ENCODE data around the gene TTC12.

DNA sequence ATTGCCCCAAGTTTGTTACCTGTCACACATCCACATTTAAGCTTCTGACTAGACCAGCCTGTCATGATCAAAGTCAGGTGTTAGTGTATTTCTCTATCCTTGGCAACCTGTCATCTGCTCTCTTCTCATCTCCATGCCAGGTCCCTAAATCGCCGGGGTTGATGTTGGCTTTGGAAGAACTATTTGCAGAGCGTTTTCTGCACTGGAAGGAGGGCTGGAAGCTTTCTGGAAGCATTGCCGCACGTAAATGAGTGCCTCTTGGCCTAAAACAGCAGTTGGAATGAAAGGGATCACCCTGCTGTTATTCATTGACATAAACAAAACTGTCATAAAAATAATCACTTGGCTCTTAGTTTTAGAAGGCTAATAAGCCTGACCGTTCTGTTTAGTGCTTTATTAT lies 1.4 kb downstream of the TTC12 start:
- TF ChIP-seq POLR2A (IDR thresholded peaks at IDR 0.05; ENCODE audit: low read depth, low read length) (no peak), POLR2AphosphoS5 (IDR thresholded peaks at IDR 0.05; ENCODE audit: low read depth, low read length) (no peak), TAF1 (IDR thresholded peaks at IDR 0.05; ENCODE audit: low read depth, low read length) (no peak), SPI1 (IDR thresholded peaks at IDR 0.05; ENCODE audit: low read depth, low read length) (no peak), PAX5 (IDR thresholded peaks at IDR 0.05; ENCODE audit: insufficient read depth, low read length, severe bottlenecking) (no peak)

Measured in GM12891 (cell line).